Nephron progenitor cell (in vitro differentiated cells): ENCODE measurements around the gene POLR2L.

Source experiments
- DNase-seq: peaks from one replicate; pipeline ENCODE4 v3.0.0; 2021
- H3K27ac Mint-ChIP-seq: 2 replicates; pipeline ENCODE4 v1.8.0; 2021; ENCODE audit warnings: mild to moderate bottlenecking, moderate library complexity, mixed read lengths
- H3K27me3 Mint-ChIP-seq: 2 replicates; pipeline ENCODE4 v1.8.0; 2021; ENCODE audit warnings: mild to moderate bottlenecking, low read depth, mixed read lengths; ENCODE audit not compliant: poor library complexity
- H3K36me3 Mint-ChIP-seq: 2 replicates; pipeline ENCODE4 v1.8.0; 2021; ENCODE audit warnings: low read depth, mixed read lengths
- H3K4me1 Mint-ChIP-seq: 2 replicates; pipeline ENCODE4 v1.8.0; 2021; ENCODE audit warnings: mixed read lengths
- H3K4me3 Mint-ChIP-seq: 2 replicates; pipeline ENCODE4 v1.8.0; 2021; ENCODE audit warnings: mild to moderate bottlenecking, moderate library complexity, mixed read lengths
- H3K9me3 Mint-ChIP-seq: 2 replicates; pipeline ENCODE4 v1.8.0; 2021; ENCODE audit warnings: mild to moderate bottlenecking, moderate library complexity, mixed read lengths
- TF ChIP-seq, protein P1 (sequence below): fragments of 200-600 bp; sonication (generic); IDR thresholded peaks from 2 replicates; pipeline ENCODE4 v1.5.0; 2021; ENCODE audit warnings: antibody characterized with exemption

POLR2L gene

DNA sequence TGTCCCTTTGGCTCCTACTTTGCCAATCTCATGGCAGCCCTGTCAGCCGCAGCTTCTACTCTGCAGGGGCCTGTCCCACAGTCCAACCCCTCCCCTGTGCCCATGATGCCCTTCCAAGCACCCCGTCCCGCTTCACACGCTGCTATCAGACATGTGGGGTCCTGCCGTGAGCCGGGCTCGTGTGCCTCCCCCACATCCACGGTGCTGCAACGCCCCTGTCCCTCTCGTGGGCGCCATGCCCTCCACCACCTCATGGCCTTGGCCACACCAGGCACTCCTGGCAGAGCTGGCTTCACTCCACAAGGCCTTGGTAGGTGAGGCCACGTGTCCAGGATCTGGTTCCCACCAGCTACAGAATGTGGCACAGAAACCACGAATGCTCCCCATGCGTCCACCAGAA, 45.3 kb upstream of the POLR2L start:
- H3K27me3 Mint-ChIP-seq, result no peaks in the 10 kb centered on the region
- H3K27ac Mint-ChIP-seq, result peak overlapping the region; percentile 42
- H3K4me3 Mint-ChIP-seq, result no peak overlapping the region
- H3K9me3 Mint-ChIP-seq, result no peaks in the 10 kb centered on the region
- H3K4me1 Mint-ChIP-seq, result peaks cover 16% of the 10 kb centered on the region
- TF ChIP-seq, protein P1, sequence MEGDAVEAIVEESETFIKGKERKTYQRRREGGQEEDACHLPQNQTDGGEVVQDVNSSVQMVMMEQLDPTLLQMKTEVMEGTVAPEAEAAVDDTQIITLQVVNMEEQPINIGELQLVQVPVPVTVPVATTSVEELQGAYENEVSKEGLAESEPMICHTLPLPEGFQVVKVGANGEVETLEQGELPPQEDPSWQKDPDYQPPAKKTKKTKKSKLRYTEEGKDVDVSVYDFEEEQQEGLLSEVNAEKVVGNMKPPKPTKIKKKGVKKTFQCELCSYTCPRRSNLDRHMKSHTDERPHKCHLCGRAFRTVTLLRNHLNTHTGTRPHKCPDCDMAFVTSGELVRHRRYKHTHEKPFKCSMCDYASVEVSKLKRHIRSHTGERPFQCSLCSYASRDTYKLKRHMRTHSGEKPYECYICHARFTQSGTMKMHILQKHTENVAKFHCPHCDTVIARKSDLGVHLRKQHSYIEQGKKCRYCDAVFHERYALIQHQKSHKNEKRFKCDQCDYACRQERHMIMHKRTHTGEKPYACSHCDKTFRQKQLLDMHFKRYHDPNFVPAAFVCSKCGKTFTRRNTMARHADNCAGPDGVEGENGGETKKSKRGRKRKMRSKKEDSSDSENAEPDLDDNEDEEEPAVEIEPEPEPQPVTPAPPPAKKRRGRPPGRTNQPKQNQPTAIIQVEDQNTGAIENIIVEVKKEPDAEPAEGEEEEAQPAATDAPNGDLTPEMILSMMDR, result no peak
- peaks cover 17% of the 10 kb centered on the region for H3K36me3 Mint-ChIP-seq
- no peak for DNase-seq

DNA sequence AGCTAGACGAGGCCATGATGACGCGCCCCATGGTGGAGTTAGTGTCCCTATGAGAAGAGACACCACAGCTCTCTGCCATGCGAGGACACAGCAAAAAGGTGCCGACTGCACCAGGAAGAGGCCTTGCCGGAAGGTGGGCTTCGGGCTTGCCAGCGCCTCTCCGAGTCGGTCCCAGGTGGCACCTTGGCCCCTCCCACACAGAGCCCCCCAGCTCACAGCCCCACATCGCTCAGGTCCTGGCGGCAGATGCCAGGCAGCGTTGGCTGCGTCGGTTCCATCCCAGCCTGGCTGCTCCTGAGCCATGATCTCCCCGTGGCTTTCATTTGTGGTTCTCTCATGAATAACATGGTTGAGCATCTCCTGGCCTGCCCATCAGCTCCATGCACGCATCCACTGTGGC, 44.2 kb upstream of the POLR2L start:
- peaks cover 27% of the 10 kb centered on the region for H3K36me3 Mint-ChIP-seq
- TF ChIP-seq, protein P1, result no peak

DNA sequence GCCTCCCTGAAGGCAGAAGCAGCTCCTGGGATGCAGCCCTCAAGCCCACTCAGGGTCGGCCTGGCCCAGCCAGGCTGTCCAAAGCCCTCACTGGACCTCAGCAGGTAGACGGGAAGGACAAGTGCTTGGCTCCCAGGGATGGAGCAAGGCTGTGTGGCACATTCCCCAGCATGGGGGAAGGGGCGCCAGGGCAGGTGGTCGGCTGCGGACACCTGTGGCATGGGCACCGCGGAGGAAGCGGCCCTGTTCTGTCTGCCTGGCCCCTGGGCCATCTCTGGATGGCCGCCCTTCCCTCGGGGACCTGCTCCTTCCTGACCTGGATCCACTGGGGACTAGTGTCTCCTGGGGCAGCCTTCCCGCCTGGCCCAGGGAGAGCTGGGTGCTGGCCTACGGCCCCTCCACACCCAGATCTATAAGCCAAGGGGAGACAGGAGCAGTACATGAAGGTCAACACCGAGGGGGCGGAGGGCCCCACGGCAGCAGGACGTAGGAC, 42.3 kb upstream of the POLR2L start:
- Mint-ChIP-seq H3K36me3 (peaks cover 37% of the 10 kb centered on the region), H3K9me3 (no peaks in the 10 kb centered on the region), H3K4me3 (no peak overlapping the region), H3K4me1 (peaks cover 13% of the 10 kb centered on the region), H3K27ac (no peak overlapping the region), H3K27me3 (no peaks in the 10 kb centered on the region)
- TF ChIP-seq, protein P1, result no peak
- no peak for DNase-seq

More for the DNA sequence above, 44.2 kb upstream of the POLR2L start:
- H3K4me3 Mint-ChIP-seq, result no peak overlapping the region
- H3K27ac Mint-ChIP-seq, result peak overlapping the region; percentile 78
- no peaks in the 10 kb centered on the region for H3K9me3 Mint-ChIP-seq
- no peak for DNase-seq
- H3K27me3 Mint-ChIP-seq, result no peaks in the 10 kb centered on the region
- peaks cover 15% of the 10 kb centered on the region for H3K4me1 Mint-ChIP-seq

DNA sequence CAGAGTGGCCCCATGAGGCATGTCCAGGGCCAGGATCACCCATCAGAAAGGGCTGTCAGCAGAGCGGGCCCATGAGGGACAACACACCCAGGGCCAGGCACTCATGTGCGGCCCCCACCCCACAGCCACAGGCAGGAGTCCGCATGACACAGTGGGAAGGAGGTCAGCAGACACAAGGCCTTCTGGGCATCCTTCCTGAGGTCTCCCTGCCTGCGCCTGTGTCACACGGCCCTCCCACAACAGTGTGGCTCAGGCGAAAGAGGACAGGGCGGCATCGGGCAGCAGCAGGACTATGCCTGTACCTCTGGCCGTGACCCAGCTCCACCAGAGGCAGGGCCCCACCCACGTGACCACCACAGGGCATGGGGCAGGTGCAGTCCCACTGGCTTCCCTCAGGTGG, 41.2 kb upstream of the POLR2L start:
- Mint-ChIP-seq H3K4me3 (no peak overlapping the region), H3K36me3 (peaks cover 46% of the 10 kb centered on the region), H3K27ac (no peak overlapping the region), H3K9me3 (no peaks in the 10 kb centered on the region), H3K27me3 (no peaks in the 10 kb centered on the region), H3K4me1 (peaks cover 13% of the 10 kb centered on the region)
- TF ChIP-seq, protein P1, result no peak
- DNase-seq, result no peak

DNA sequence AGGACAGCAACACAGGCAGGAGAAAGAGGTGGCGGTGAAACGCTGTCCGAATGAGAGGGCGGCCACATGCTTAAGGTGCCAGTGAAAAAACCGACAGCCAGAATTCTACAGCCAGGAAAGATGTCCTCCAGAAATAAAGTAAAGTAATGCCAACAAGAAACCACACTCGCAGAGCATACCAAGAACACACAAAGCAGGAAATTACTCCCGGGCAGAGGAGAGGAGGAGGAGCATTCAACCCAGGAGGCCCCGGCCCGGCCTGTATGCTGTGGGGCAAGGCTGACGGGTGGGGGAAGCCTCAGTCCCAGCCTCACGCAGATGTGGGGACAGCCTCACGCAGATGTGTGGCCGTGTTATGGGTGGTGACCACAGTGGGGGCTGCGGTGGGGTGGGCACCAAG, 40.3 kb upstream of the POLR2L start:
- TF ChIP-seq, protein P1, result no peak
- H3K9me3 Mint-ChIP-seq, result no peaks in the 10 kb centered on the region
- no peak for DNase-seq
- H3K4me1 Mint-ChIP-seq, result peaks cover 17% of the 10 kb centered on the region
- no peak overlapping the region for H3K27ac Mint-ChIP-seq
- peaks cover 49% of the 10 kb centered on the region for H3K36me3 Mint-ChIP-seq
- H3K27me3 Mint-ChIP-seq, result no peaks in the 10 kb centered on the region
- H3K4me3 Mint-ChIP-seq, result no peak overlapping the region

DNA sequence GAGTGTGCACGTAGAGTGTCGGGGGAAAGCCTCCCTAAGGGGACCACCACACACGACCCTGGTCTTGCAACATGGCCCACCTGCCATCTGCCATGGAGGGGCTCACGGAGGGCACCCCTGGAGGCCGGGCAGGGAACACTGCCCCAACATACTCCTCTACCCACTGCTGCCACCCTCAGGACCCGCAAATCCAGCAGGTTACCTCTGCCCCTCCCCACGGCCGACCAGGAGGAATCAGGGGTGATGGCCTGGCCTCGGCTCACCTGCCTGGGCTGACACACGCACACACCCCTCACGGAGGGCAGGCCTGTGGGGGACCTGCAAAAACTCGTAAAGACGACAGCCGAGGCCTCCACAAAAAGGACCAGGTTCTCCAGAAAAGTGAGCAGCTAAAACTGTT, 38.1 kb upstream of the POLR2L start:
- no peak overlapping the region for H3K4me3 Mint-ChIP-seq
- peaks cover 18% of the 10 kb centered on the region for H3K4me1 Mint-ChIP-seq
- H3K36me3 Mint-ChIP-seq, result peaks cover 50% of the 10 kb centered on the region
- no peak for DNase-seq
- no peaks in the 10 kb centered on the region for H3K27me3 Mint-ChIP-seq
- TF ChIP-seq, protein P1, result no peak
- H3K27ac Mint-ChIP-seq, result no peak overlapping the region
- H3K9me3 Mint-ChIP-seq, result no peaks in the 10 kb centered on the region
